ENCODE measurements around the gene VAV2.
"Not testable (repeated sequence)": the region's sequence is repeated elsewhere in the genome, so short reads cannot be mapped to it uniquely, and the experiment has no call there.

The VAV2 gene

DNA sequence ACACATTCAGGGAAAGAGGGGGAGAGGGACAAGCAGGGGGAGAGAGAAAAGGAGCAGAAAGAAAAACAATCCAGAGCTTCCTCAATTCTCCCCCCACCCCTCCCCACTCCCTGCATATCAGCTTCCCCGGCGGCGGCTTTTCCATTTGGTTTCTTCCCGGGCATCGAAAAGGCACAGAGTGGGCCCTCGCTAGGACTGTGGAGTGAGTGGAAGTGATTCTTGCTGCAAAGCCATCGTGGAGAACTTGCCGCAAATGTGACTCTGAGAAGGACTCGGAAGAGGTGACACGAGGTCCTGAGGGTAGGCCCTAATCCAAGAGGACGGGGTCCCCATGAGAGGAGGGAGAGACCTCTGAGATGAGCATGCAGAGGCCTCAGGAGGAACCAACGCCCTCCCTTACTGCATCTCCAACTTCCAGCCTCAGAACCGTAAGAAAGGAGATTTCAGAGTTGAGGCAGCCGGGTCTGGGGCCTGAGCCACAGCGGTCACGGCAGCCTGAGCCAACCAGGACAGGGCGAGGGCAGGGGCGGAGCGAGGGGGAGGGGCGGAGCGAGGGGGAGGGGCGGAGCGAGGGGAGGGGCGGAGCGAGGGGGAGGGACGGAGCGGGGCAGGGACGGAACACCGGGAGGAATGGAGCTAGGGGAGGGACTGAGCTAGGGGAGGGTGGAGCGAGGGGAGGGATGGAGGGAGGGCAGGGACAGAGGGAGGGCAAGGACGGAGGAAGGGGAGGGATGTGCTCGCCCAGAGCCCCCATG lies 232.8 kb downstream of the VAV2 start:
- Histone ChIP-seq H4K20me1 (no peaks in the 10 kb centered on the region; a peak in 1 of 22 replicates), H3K9me3 (replicated peaks in 1 of 11) (peaks cover 0 to 3% (median under 1%) of the 10 kb centered on the region in 11 experiments; a peak in 7 of 22 replicates), H3K27me3 (no peaks in the 10 kb centered on the region), H3K27ac (no peak overlapping the region), H3K4me1 (peaks cover 10 to 20% (median 14%) of the 10 kb centered on the region in 10 experiments), H3K4me3 (no peak overlapping the region), H3K4me2 (no peak overlapping the region), H3K9ac (no peak overlapping the region), H3K36me3 (peaks cover 12 to 28% (median 22%) of the 10 kb centered on the region in 11 experiments; a peak in 19 of 22 replicates)
- no peak for TF ChIP-seq Cebpa-rat (IDR thresholded peaks at IDR 0.05)

DNA sequence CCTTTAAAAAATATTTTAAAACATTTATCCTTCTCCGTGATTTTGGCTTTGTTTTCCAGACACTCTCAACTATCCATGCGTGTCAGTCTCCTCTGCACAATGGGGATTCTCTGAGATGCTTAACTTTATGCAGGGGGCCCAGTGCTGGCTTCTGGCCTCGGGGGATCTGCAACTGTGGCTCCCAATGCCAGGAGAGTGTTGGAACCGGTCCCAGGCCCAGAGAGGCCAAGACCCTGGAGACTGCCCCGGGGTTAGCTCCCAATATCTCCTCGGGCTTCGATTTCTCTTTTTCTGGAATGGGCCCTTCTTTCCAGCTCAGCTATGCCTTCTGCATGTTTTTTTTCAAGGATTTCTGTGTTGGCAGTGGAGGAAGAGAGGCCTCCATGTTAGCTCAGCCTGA lies 233.9 kb downstream of the VAV2 start:
- no peak for TF ChIP-seq Cebpa-rat (IDR thresholded peaks at IDR 0.05)
- Histone ChIP-seq H3K4me1 (peaks cover 12 to 25% (median 18%) of the 10 kb centered on the region in 10 experiments), H3K27ac (no peak overlapping the region), H3K4me2 (no peak overlapping the region), H3K9ac (no peak overlapping the region), H4K20me1 (no peaks in the 10 kb centered on the region; a peak in 1 of 22 replicates), H3K4me3 (no peak overlapping the region), H3K9me3 (replicated peaks in 1 of 11) (peaks cover 0 to 13% (median 11%) of the 10 kb centered on the region in 11 experiments; a peak in 13 of 22 replicates), H3K27me3 (no peaks in the 10 kb centered on the region), H3K36me3 (peaks cover under 1 to 17% (median 11%) of the 10 kb centered on the region in 11 experiments; a peak in 15 of 22 replicates)

DNA sequence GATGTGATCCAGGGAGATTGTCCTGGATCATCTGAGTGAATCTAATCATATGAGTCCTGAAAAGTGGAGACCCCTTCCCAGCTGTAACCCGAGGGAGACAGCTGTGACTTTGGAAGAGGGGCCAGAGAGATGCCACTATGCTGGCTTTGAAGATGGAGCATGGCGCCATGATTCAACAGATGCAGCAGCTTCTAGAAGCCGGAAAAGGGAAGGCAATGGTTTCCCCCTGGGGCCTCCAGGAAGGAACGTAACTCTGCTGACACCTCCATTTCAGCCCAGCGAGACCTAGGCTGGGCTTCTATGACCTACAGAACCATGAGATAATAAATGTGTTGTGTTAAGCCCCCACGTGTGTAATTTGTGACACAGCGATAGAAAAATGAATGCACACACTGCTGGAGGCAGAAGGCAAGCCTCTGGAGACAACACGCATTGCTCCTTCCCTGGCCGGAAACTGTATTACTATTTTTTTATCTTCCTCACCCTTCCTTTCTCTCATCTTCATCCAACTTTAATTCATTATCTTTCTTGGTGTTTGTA lies 237.4 kb downstream of the VAV2 start:
- no peaks in the 10 kb centered on the region for H3K36me3 ChIP-seq
- no peaks in the 10 kb centered on the region for H3K27me3 ChIP-seq
- TF ChIP-seq Cebpa-rat (IDR thresholded peaks at IDR 0.05), result no peak

DNA sequence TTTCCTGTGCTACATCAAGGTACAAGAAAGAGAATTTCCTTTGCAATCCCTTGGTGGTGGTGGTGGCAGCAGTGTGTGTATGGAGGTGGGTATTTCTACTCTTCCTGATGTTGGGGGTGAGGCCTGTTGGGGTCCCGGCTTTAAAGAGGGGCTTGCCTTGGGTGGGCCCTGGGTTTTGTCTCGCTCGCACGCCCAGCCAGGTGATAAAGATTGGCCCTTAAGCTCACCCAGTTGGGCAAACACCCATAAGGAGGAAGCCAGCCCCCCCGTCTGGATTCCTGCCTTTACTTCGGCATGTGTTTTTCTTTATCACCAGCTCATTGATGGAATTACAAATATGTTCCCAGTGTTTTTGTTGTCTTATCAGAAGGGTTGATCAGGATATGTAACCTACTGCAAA lies 237.9 kb downstream of the VAV2 start:
- peaks cover 18 to 40% (median 32%) of the 10 kb centered on the region in 10 experiments for H3K4me1 ChIP-seq
- peak overlapping the region; percentile 62 to 82 (median 73); a peak in 20 of 22 replicates for H3K4me2 ChIP-seq
- H3K9ac ChIP-seq, result no peak overlapping the region
- no peak for TF ChIP-seq Cebpa-rat (IDR thresholded peaks at IDR 0.05)
- no peak overlapping the region for H3K4me3 ChIP-seq
- peaks cover 0 to 15% (median 11%) of the 10 kb centered on the region in 11 experiments; a peak in 13 of 22 replicates for H3K9me3 ChIP-seq (replicated peaks in 1 of 11)
- H3K27ac ChIP-seq, result no peak overlapping the region
- no peaks in the 10 kb centered on the region for H3K36me3 ChIP-seq
- no peaks in the 10 kb centered on the region; a peak in 1 of 22 replicates for H4K20me1 ChIP-seq
- H3K27me3 ChIP-seq, result no peaks in the 10 kb centered on the region

More for the DNA sequence above, 237.4 kb downstream of the VAV2 start:
- H4K20me1 ChIP-seq, result no peaks in the 10 kb centered on the region; a peak in 1 of 22 replicates
- H3K4me1 ChIP-seq, result peaks cover 18 to 40% (median 32%) of the 10 kb centered on the region in 10 experiments
- H3K4me3 ChIP-seq, result no peak overlapping the region
- peak overlapping the region; percentile 62 to 82 (median 73) for H3K4me2 ChIP-seq
- peaks cover 0 to 15% (median 11%) of the 10 kb centered on the region in 11 experiments; a peak in 13 of 22 replicates for H3K9me3 ChIP-seq (replicated peaks in 1 of 11)
- peak overlapping the region in 3 of 11 experiments; percentile 2 to 30 (median 21); a peak in 2 of 22 replicates for H3K27ac ChIP-seq
- no peak overlapping the region for H3K9ac ChIP-seq

DNA sequence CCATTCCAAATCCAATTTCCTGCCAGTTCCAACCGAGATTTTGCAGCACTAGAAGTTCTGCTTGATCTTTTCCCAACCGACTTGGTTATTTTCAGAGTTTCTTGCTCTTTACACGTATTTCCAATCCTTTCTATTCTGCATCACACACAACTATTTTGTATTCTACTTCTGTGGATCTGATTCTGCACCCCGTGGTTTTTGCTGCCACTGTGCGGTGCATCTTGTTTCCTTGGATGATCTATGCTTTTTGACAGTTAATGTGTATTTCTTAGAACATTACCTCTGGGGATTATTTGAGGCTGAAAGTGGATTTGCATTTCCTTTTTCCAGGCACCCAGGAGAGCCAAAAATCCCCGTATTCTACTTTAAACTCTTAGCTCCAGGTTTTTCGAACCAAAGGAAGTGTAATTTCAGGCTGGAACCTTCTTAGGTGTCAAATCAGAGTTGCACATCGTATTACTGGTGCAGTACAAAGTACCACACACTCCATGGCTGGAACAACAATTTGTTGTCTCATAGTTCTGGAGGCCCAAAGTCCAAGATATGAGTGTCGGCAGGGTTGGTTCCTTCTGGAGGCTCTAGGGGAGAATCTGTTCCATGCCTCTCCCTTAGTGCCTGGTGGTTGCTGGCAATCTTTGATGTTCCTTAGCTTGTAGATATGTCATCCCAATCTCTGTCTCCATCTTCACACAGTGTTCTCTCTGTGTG lies 239.2 kb downstream of the VAV2 start:
- Histone ChIP-seq H3K4me1 (peaks cover 18 to 34% (median 27%) of the 10 kb centered on the region in 10 experiments), H3K9ac (no peak overlapping the region), H3K4me3 (no peak overlapping the region), H3K4me2 (peak overlapping the region; percentile 0 to 66 (median 41); a peak in 16 of 22 replicates), H3K27me3 (no peaks in the 10 kb centered on the region), H3K9me3 (replicated peaks in 1 of 11) (peaks cover 0 to 15% (median 11%) of the 10 kb centered on the region in 11 experiments; a peak in 13 of 22 replicates), H3K27ac (no peak overlapping the region), H3K36me3 (no peaks in the 10 kb centered on the region), H4K20me1 (no peaks in the 10 kb centered on the region)
- no peak for TF ChIP-seq Cebpa-rat (IDR thresholded peaks at IDR 0.05)

DNA sequence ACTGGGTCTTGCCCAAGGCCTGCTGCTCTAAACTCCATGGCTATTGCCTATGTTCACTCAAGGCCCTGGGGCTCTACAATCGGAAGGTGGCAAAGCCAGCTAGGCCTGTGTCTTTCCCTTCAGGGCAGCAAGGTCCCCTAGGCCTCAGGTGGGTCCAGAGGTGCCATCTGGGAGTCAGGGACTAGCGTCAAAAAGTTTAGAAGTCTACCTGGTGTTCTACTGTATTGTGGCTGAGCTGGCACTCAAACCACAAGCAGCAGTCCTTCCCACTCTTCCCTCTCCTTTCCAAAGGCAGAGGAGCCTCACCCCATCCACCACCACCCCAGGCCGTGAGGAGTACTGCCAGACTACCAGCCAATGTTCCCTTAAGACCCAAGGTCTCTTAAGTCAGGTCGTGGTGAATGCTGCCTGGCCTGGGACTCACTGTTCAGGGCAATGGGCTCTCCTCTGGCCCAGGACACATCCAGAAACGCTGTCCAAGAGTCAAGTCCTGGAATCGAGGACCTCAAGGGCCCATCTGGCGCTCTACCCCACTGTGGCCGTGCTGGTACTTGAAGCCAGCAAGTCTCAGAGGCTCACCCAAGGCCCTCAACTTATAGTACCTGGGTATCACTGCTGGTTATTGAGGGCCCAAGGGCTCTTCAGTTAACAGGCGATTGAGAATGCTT lies 241.0 kb downstream of the VAV2 start:
- no peak for TF ChIP-seq Cebpa-rat (IDR thresholded peaks at IDR 0.05)
- no peak overlapping the region for H3K4me2 ChIP-seq
- no peaks in the 10 kb centered on the region for H4K20me1 ChIP-seq
- no peaks in the 10 kb centered on the region for H3K36me3 ChIP-seq
- no peak overlapping the region for H3K9ac ChIP-seq
- H3K4me1 ChIP-seq, result peaks cover 18 to 33% (median 27%) of the 10 kb centered on the region in 10 experiments
- H3K9me3 ChIP-seq (replicated peaks in 1 of 11), result peaks cover 7 to 20% (median 12%) of the 10 kb centered on the region in 11 experiments; a peak in 15 of 22 replicates
- no peak overlapping the region for H3K27ac ChIP-seq
- H3K4me3 ChIP-seq, result no peak overlapping the region
- H3K27me3 ChIP-seq, result no peaks in the 10 kb centered on the region

DNA sequence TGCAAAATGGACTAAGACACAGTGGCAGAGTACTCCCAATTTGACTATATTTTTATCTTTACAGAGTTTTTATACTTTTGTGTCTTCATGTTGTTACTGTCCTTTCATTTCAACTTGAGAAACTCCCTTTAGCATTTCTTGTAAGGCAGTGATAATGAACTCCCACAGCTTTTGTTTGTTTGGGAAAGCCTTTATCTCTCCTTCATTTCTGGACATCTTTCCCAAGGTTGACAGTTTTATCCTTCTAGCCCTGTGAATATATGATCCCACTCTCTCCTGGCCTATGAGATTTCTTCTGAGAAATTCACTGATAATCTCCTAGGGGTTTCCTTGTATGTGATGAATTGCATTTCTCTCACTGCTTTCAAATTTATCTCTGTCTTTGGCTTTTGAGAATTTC lies 244.8 kb downstream of the VAV2 start:
- Histone ChIP-seq H3K4me1 (peaks cover 3 to 7% (median 6%) of the 10 kb centered on the region in 10 experiments; a peak in 17 of 20 replicates), H3K27me3 (no peaks in the 10 kb centered on the region), H3K4me2 (no peak overlapping the region), H3K9ac (no peak overlapping the region), H3K27ac (no peak overlapping the region), H3K4me3 (no peak overlapping the region), H3K36me3 (no peaks in the 10 kb centered on the region), H3K9me3 (replicated peaks in 1 of 11) (peaks cover 0 to 11% (median 5%) of the 10 kb centered on the region in 11 experiments; a peak in 6 of 22 replicates), H4K20me1 (no peaks in the 10 kb centered on the region)
- TF ChIP-seq Cebpa-rat (IDR thresholded peaks at IDR 0.05), result no peak

DNA sequence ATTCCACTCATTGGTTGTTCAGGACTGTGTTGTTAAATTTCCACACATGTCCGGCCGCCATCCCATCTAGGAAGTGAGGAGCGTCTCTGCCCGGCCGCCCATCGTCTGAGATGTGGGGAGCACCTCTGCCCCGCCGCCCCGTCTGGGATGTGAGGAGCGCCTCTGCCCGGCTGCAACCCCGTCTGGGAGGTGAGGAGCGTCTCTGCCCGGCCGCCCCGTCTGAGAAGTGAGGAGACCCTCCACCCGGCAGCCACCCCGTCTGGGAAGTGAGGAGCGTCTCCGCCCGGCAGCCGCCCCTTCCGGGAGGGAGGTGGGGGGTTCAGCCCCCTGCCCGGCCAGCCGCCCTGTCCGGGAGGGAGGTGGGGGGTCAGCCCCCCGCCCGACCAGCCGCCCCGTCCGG lies 247.6 kb downstream of the VAV2 start:
- H3K4me3 ChIP-seq, result not testable (repeated sequence)

More for the DNA sequence above, 247.6 kb downstream of the VAV2 start:
- H4K20me1 ChIP-seq, H3K27me3 ChIP-seq, H3K9ac ChIP-seq, H3K36me3 ChIP-seq, H3K4me2 ChIP-seq, H3K27ac ChIP-seq, H3K4me1 ChIP-seq: not testable (repeated sequence)
- peaks cover 0 to 11% (median 5%) of the 10 kb centered on the region in 11 experiments; a peak in 6 of 22 replicates for H3K9me3 ChIP-seq (replicated peaks in 1 of 11)
